ENCODE measurements around the gene ZC3H7B.

Gene ZC3H7B
- long read RNA-seq, partial matches to known transcripts: 7 of 11 reads
- long read RNA-seq, other reads (novel, unspliced or antisense): 4 of 11 reads

- DNase-seq (ENCODE audit: low read depth in 1 of 2, low spot score in 1 of 2): peak; percentile 56 to 86
- peak within 1 kb of the TSS; percentile 92 for H3K27ac ChIP-seq (replicated peaks)
- TF ChIP-seq GABPA (IDR thresholded peaks at IDR 0.05; ENCODE audit: low read depth) (no peak), SPI1 (IDR thresholded peaks at IDR 0.05; ENCODE audit: borderline replicate concordance, low read depth) (0 out of 2 replicates have a peak, but pooled peaks have one; percentile 6), CTCF (IDR thresholded peaks at IDR 0.05; ENCODE audit: insufficient read depth, low read length) (peak; percentile 39), POLR2AphosphoS5 (IDR thresholded peaks at IDR 0.05; ENCODE audit: low read depth) (peak; percentile 73; the same call in 1 of the 2 replicates), REST (IDR thresholded peaks at IDR 0.05; ENCODE audit: insufficient replicate concordance, low read depth) (no peak)
- H3K4me3 ChIP-seq (replicated peaks; ENCODE audit: insufficient read depth, low read length): peak within 1 kb of the TSS; percentile 78
- H3K27me3 ChIP-seq (ENCODE audit: insufficient read depth, poor library complexity, severe bottlenecking): no peaks in the 10 kb centered on the region
Measured at GRCh38 chr22:41301085-41302020, at the start of gene ZC3H7B. Gene ZC3H7B (plus strand): TSS chr22:41301525. CDS start chr22:41320661, 19,136 bp downstream.

GRCh38 chr22:41252365-41252764 is 49.0 kb upstream of the ZC3H7B start:
- no peak for DNase-seq (ENCODE audit: low read depth in 1 of 2, low spot score in 1 of 2)
- Histone ChIP-seq H3K27ac (replicated peaks) (no peak overlapping the region), H3K27me3 (ENCODE audit: insufficient read depth, poor library complexity, severe bottlenecking) (no peaks in the 10 kb centered on the region), H3K4me3 (replicated peaks; ENCODE audit: insufficient read depth, low read length) (no peak overlapping the region)
- no peak for TF ChIP-seq CTCF (IDR thresholded peaks at IDR 0.05; ENCODE audit: insufficient read depth, low read length)

- TF ChIP-seq CTCF (IDR thresholded peaks at IDR 0.05; ENCODE audit: insufficient read depth, low read length) (no peak), GABPA (IDR thresholded peaks at IDR 0.05; ENCODE audit: low read depth) (no peak), POLR2AphosphoS5 (IDR thresholded peaks at IDR 0.05; ENCODE audit: low read depth) (no peak), SPI1 (IDR thresholded peaks at IDR 0.05; ENCODE audit: borderline replicate concordance, low read depth) (no peak), REST (IDR thresholded peaks at IDR 0.05; ENCODE audit: insufficient replicate concordance, low read depth) (no peak)
- Histone ChIP-seq H3K27ac (replicated peaks) (no peak overlapping the region), H3K4me3 (replicated peaks; ENCODE audit: insufficient read depth, low read length) (no peak overlapping the region), H3K27me3 (ENCODE audit: insufficient read depth, poor library complexity, severe bottlenecking) (no peaks in the 10 kb centered on the region)
- no peak for DNase-seq (ENCODE audit: low read depth in 1 of 2, low spot score in 1 of 2)
Measured at GRCh38 chr22:41254230-41254629, 47.1 kb upstream of the ZC3H7B start.
